Left ventricle myocardium inferior (tissue), 1 donor: ENCODE data around the gene SLC5A4. TPM values are rescaled to one million over a fixed set of nuclear protein-coding genes. Genes with fewer than 3 reads are reported as not detected.
"Not testable (repeated sequence)": the region's sequence is repeated elsewhere in the genome, so short reads cannot be mapped to it uniquely, and the experiment has no call there.

Experiments used
- DNase-seq: peaks from one replicate; pipeline ENCODE4 v3.0.0-alpha.2; 2020
- H3K27ac ChIP-seq: fragments of 200-600 bp; replicated peaks from 2 replicates; pipeline ENCODE4 v1.8.0; 2021
- H3K27me3 ChIP-seq: fragments of 200-600 bp; 2 replicates; pipeline ENCODE4 v1.8.0; 2021; ENCODE audit warnings: low read depth
- H3K36me3 ChIP-seq: fragments of 200-600 bp; 2 replicates; pipeline ENCODE4 v1.8.0; 2021
- H3K4me1 ChIP-seq: fragments of 200-600 bp; 2 replicates; pipeline ENCODE4 v1.8.0; 2021
- H3K4me3 ChIP-seq: fragments of 200-600 bp; 2 replicates; pipeline ENCODE4 v1.8.0; 2021; ENCODE audit warnings: mild to moderate bottlenecking, moderate library complexity
- H3K9me3 ChIP-seq: fragments of 200-600 bp; replicated peaks from 2 replicates; pipeline ENCODE4 v1.8.0; 2021
- CTCF ChIP-seq: fragments of 200-600 bp; IDR thresholded peaks from 2 replicates; pipeline ENCODE4 v1.8.0; 2021; ENCODE audit warnings: antibody characterized with exemption, mild to moderate bottlenecking, borderline replicate concordance
- intact Hi-C: fragments of 100-400 bp; cut with micrococcal nuclease; formaldehyde crosslinking; loops from one replicate; pipeline ENCODE4 v1.11.0; 2022
- total RNA-seq: library from RNA; stranded (reverse); fragmentation: NEBNext Ultra II Directional; extraction: Animal tissue kit (Norgen Biotek cat#: 25700); gene quantifications from one replicate; pipeline ENCODE4 v1.2.1, GENCODE V29; 2021
- donor health status: DM: no; HTN: yes; CAD: no; lungs with severe emphysema.

Gene SLC5A4
- total RNA-seq, 1 donor from 2014 or later = 0.27 TPM

- no peak for DNase-seq
- peaks cover 82% of the 10 kb centered on the region for H3K27me3 ChIP-seq
These were observed 55.8 kb downstream of the SLC5A4 start for GRCh38 chr22:32199341-32199740.

GRCh38 chr22:32197553-32198226 is 57.5 kb downstream of the SLC5A4 start:
- H3K4me3 ChIP-seq, H3K36me3 ChIP-seq, H3K27ac ChIP-seq, H3K4me1 ChIP-seq, DNase-seq, intact Hi-C loops, H3K9me3 ChIP-seq: not testable (repeated sequence)
- H3K27me3 ChIP-seq = peaks cover 76% of the 10 kb centered on the region

More at GRCh38 chr22:32199341-32199740, 55.8 kb downstream of the SLC5A4 start:
- Histone ChIP-seq H3K4me3 (no peak overlapping the region), H3K36me3 (no peaks in the 10 kb centered on the region), H3K4me1 (peaks cover 12% of the 10 kb centered on the region), H3K27ac (no peak overlapping the region), H3K9me3 (no peaks in the 10 kb centered on the region)
- intact Hi-C loops = no loop called here
- no peak for TF ChIP-seq CTCF

GRCh38 chr22:32195900-32196299 is 59.2 kb downstream of the SLC5A4 start:
- H3K9me3 ChIP-seq, intact Hi-C loops: not testable (repeated sequence)

GRCh38 chr22:32193346-32193745 is 61.8 kb downstream of the SLC5A4 start:
- H3K9me3 ChIP-seq, H3K4me1 ChIP-seq, H3K27ac ChIP-seq, intact Hi-C loops, H3K4me3 ChIP-seq, DNase-seq, H3K36me3 ChIP-seq: not testable (repeated sequence)
- peaks cover 55% of the 10 kb centered on the region for H3K27me3 ChIP-seq

More at GRCh38 chr22:32195900-32196299, 59.2 kb downstream of the SLC5A4 start:
- not testable (repeated sequence) for DNase-seq, H3K4me1 ChIP-seq, H3K36me3 ChIP-seq, H3K27ac ChIP-seq, H3K4me3 ChIP-seq
- H3K27me3 ChIP-seq = peaks cover 69% of the 10 kb centered on the region

GRCh38 chr22:32191021-32191420 is 64.1 kb downstream of the SLC5A4 start:
- intact Hi-C loops, H3K4me3 ChIP-seq, DNase-seq, H3K27ac ChIP-seq, H3K9me3 ChIP-seq, H3K36me3 ChIP-seq, H3K4me1 ChIP-seq: not testable (repeated sequence)
- H3K27me3 ChIP-seq = peaks cover 53% of the 10 kb centered on the region

GRCh38 chr22:32185821-32186220 is 69.3 kb downstream of the SLC5A4 start:
- H3K4me3 ChIP-seq = no peak overlapping the region
- H3K4me1 ChIP-seq = no peaks in the 10 kb centered on the region
- no peak overlapping the region for H3K27ac ChIP-seq
- TF ChIP-seq CTCF = no peak
- intact Hi-C loops = no loop called here
- H3K27me3 ChIP-seq = peaks cover 62% of the 10 kb centered on the region
- H3K36me3 ChIP-seq = no peaks in the 10 kb centered on the region
- H3K9me3 ChIP-seq = no peaks in the 10 kb centered on the region
- no peak for DNase-seq

- no peak for TF ChIP-seq CTCF
- Histone ChIP-seq H3K36me3 (no peaks in the 10 kb centered on the region), H3K4me1 (no peaks in the 10 kb centered on the region), H3K9me3 (no peaks in the 10 kb centered on the region), H3K27me3 (peaks cover 77% of the 10 kb centered on the region), H3K4me3 (no peak overlapping the region), H3K27ac (no peak overlapping the region)
- intact Hi-C loops = no loop called here
- no peak for DNase-seq
These were observed 71.5 kb downstream of the SLC5A4 start for GRCh38 chr22:32183625-32184024.
